HepG2 (cell line): ENCODE measurements around the gene TACO1. TPM values are rescaled to one million over a fixed set of nuclear protein-coding genes. Genes with fewer than 3 reads are reported as not detected.
A peak's percentile ranks its signal among the peaks of the same experiment; 100 is the strongest.

Experiments used
- IRF2 ChIP-seq: IDR thresholded peaks from 2 replicates; pipeline ENCODE4 v1.6.1; 2018; ENCODE audit warnings: missing genetic modification reagents, missing compliant biosample characterization
- KMT2B ChIP-seq: IDR thresholded peaks from 2 replicates; pipeline ENCODE4 v1.6.1; 2016; ENCODE audit warnings: missing genetic modification reagents, missing compliant biosample characterization
- MIER3 ChIP-seq: IDR thresholded peaks from 2 replicates; pipeline ENCODE4 v1.6.1; 2016; ENCODE audit warnings: missing compliant biosample characterization, borderline replicate concordance
- PHF8 ChIP-seq: sonication (generic); formaldehyde crosslinking; IDR thresholded peaks from 2 replicates; pipeline ENCODE4 v1.5.0; 2020; ENCODE audit warnings: missing genetic modification reagents
- RAD21 ChIP-seq: fragments of 450-650 bp; formaldehyde crosslinking; IDR thresholded peaks from 2 replicates; pipeline ENCODE4 v1.5.0; 2020; ENCODE audit warnings: mild to moderate bottlenecking
- RBAK ChIP-seq: sonication (generic); formaldehyde crosslinking; IDR thresholded peaks from 2 replicates; pipeline ENCODE4 v1.5.1; 2020; ENCODE audit warnings: mild to moderate bottlenecking, missing genetic modification reagents
- SIN3A ChIP-seq: IDR thresholded peaks from 2 replicates; pipeline ENCODE4 v1.6.1; 2011; ENCODE audit warnings: low read depth, mild to moderate bottlenecking, control low read depth, low read length, borderline replicate concordance
- WIZ ChIP-seq: sonication (generic); formaldehyde crosslinking; IDR thresholded peaks from 2 replicates; pipeline ENCODE4 v1.5.1; 2020; ENCODE audit warnings: mild to moderate bottlenecking, missing genetic modification reagents
- ZMYM3 ChIP-seq: sonication (generic); formaldehyde crosslinking; IDR thresholded peaks from 2 replicates; pipeline ENCODE4 v1.5.1; 2020; ENCODE audit warnings: mild to moderate bottlenecking, missing genetic modification reagents
- ZNF460 ChIP-seq: sonication (generic); formaldehyde crosslinking; IDR thresholded peaks from 2 replicates; pipeline ENCODE4 v1.5.1; 2020; ENCODE audit warnings: missing genetic modification reagents, mild to moderate bottlenecking, borderline replicate concordance
- polyA plus RNA-seq, 8 experiments: library from polyadenylated mRNA; depleted of rRNA in 3 of 8; stranded (reverse) in 7 of 8; unstranded in 1 of 8; fragments of >200 nt; fragmentation: Illumina TruSeq in 4 of 8; extraction: Trizol in 4 of 8; gene quantifications; 2 replicates each; pipeline versions ENCODE4 v1.2.1 to v1.2.3, GENCODE V29; 2011 to 2016; ENCODE audit warnings: low read depth in 4 of 8, missing spikeins in 1 of 8, mixed read lengths in 1 of 8; ENCODE audit not compliant: insufficient read depth in 1 of 8
- total RNA-seq, 5 experiments: library from RNA; depleted of rRNA; stranded (reverse); fragments of >200 nt; fragmentation: Illumina TruSeq; extraction: Trizol; gene quantifications; 2 replicates each; pipeline ENCODE4 v1.2.3, GENCODE V29; 2016; ENCODE audit warnings: low read depth in 1 of 5
- TF ChIP-seq, protein P1 (sequence below): sonication (generic); formaldehyde crosslinking; IDR thresholded peaks from 2 replicates; pipeline ENCODE4 v1.4.0; 2020; ENCODE audit warnings: mild to moderate bottlenecking, missing genetic modification reagents
- TF ChIP-seq, protein P2 (sequence below): sonication (generic); formaldehyde crosslinking; IDR thresholded peaks from 2 replicates; pipeline ENCODE4 v1.4.0; 2020; ENCODE audit warnings: missing genetic modification reagents
- TF ChIP-seq, protein P3 (sequence below): sonication (generic); formaldehyde crosslinking; IDR thresholded peaks from 2 replicates; pipeline ENCODE4 v1.4.0; 2020; ENCODE audit warnings: missing genetic modification reagents
- TF ChIP-seq, protein P4 (sequence below): sonication (generic); formaldehyde crosslinking; IDR thresholded peaks from 2 replicates; pipeline ENCODE4 v1.9.0; 2021; ENCODE audit warnings: missing genetic modification reagents, borderline replicate concordance
- TF ChIP-seq, protein P5 (sequence below): sonication (generic); formaldehyde crosslinking; IDR thresholded peaks from 2 replicates; pipeline ENCODE4 v1.4.0; 2020; ENCODE audit warnings: mild to moderate bottlenecking, missing genetic modification reagents

The TACO1 gene
- total and polyA plus RNA-seq, 2 of the 13 experiments (the other 11 are each of a cell fraction or from before 2014, with no cell fraction given), result 34.7 to 53.6 TPM

DNA sequence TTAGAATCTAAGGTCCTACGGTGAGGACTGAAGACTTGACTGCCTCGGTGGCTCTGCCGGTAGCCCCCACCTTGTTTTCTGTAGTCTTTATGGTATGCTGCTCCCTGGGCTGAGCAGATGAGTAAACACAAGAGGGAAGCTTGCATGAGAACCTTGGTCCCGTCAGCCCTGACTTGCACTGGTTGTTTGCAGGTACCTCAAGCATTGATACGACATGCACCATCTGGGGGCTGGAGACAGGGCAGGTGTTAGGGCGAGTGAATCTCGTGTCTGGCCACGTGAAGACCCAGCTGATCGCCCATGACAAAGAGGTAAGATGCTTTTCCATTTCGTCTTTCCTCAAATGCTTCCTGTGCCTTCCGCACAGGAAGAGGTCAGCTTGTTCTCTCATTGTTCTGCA, 21.1 kb upstream of the TACO1 start (continued):
- TF ChIP-seq ZNF460 (CRISPR knock-in tag) (no peak; the same call in 1 of the 2 replicates), RAD21 (CRISPR knock-in tag) (no peak), MIER3 (CRISPR knock-in tag) (no peak; the same call in 1 of the 2 replicates), WIZ (CRISPR knock-in tag) (no peak), KMT2B (CRISPR knock-in tag) (peak; percentile 32; the same call in 1 of the 2 replicates), IRF2 (peak; percentile 26; the same call in 1 of the 2 replicates), ZMYM3 (no peak), RBAK (CRISPR knock-in tag) (no peak), SIN3A (peak; percentile 30; the same call in 1 of the 2 replicates), PHF8 (peak; percentile 44; the same call in 1 of the 2 replicates)
- TF ChIP-seq, protein P1, sequence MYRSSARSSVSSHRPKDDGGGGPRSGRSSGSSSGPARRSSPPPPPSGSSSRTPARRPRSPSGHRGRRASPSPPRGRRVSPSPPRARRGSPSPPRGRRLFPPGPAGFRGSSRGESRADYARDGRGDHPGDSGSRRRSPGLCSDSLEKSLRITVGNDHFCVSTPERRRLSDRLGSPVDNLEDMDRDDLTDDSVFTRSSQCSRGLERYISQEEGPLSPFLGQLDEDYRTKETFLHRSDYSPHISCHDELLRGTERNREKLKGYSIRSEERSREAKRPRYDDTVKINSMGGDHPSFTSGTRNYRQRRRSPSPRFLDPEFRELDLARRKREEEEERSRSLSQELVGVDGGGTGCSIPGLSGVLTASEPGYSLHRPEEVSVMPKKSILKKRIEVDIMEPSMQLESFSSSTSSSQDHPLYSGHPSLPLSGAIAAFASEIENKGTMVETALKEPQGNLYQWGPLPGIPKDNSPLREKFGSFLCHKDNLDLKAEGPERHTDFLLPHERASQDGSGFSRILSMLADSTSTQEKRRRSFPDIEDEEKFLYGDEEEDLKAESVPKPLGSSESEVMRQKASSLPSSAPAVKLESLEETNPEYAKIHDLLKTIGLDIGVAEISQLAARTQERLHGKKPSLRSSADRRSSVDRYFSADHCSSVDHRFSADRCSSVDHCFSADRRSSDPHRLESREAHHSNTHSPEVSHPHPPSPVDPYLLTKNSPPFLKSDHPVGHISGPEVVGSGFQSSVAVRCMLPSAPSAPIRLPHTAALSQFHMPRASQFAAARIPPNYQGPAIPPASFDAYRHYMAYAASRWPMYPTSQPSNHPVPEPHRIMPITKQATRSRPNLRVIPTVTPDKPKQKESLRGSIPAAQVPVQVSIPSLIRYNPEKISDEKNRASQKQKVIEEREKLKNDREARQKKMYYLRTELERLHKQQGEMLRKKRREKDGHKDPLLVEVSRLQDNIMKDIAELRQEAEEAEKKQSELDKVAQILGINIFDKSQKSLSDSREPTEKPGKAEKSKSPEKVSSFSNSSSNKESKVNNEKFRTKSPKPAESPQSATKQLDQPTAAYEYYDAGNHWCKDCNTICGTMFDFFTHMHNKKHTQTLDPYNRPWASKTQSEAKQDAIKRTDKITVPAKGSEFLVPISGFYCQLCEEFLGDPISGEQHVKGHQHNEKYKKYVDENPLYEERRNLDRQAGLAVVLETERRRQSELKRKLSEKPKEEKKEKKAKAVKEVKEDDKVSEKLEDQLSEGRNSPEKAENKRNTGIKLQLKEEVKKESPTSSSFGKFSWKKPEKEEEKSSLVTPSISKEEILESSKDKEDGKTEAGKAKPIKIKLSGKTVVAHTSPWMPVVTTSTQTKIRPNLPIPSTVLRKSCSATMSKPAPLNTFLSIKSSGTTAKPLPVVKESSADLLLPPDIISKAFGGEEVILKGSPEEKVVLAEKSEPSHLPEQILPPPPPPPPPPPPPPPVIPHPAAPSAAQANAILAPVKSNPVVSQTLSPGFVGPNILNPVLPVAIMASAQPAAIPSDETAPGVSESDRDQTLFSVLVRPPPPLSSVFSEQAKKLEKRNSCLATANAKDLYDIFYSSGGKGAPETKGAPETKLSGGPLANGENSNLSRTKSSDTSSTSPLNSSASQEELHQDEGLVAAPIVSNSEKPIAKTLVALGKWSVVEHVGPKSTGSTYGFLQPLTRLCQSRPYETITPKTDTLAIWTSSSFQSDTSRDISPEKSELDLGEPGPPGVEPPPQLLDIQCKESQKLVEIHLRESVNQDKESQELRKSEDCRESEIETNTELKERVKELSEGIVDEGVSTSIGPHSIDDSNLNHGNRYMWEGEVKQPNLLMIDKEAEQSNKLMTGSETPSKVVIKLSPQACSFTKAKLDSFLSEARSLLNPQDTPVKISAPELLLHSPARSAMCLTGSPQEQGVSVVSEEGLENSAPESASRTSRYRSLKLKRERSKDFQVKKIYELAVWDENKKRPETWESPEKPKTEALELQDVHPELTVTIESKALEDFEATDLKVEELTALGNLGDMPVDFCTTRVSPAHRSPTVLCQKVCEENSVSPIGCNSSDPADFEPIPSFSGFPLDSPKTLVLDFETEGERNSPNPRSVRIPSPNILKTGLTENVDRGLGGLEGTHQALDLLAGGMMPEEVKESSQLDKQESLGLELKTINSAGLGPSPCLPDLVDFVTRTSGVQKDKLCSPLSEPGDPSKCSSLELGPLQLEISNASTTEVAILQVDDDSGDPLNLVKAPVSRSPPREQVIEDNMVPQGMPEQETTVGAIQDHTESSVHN (CRISPR knock-in tag), result no peak
- TF ChIP-seq, protein P2, sequence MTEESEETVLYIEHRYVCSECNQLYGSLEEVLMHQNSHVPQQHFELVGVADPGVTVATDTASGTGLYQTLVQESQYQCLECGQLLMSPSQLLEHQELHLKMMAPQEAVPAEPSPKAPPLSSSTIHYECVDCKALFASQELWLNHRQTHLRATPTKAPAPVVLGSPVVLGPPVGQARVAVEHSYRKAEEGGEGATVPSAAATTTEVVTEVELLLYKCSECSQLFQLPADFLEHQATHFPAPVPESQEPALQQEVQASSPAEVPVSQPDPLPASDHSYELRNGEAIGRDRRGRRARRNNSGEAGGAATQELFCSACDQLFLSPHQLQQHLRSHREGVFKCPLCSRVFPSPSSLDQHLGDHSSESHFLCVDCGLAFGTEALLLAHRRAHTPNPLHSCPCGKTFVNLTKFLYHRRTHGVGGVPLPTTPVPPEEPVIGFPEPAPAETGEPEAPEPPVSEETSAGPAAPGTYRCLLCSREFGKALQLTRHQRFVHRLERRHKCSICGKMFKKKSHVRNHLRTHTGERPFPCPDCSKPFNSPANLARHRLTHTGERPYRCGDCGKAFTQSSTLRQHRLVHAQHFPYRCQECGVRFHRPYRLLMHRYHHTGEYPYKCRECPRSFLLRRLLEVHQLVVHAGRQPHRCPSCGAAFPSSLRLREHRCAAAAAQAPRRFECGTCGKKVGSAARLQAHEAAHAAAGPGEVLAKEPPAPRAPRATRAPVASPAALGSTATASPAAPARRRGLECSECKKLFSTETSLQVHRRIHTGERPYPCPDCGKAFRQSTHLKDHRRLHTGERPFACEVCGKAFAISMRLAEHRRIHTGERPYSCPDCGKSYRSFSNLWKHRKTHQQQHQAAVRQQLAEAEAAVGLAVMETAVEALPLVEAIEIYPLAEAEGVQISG (CRISPR knock-in tag), result peak; percentile 78
- TF ChIP-seq, protein P3, sequence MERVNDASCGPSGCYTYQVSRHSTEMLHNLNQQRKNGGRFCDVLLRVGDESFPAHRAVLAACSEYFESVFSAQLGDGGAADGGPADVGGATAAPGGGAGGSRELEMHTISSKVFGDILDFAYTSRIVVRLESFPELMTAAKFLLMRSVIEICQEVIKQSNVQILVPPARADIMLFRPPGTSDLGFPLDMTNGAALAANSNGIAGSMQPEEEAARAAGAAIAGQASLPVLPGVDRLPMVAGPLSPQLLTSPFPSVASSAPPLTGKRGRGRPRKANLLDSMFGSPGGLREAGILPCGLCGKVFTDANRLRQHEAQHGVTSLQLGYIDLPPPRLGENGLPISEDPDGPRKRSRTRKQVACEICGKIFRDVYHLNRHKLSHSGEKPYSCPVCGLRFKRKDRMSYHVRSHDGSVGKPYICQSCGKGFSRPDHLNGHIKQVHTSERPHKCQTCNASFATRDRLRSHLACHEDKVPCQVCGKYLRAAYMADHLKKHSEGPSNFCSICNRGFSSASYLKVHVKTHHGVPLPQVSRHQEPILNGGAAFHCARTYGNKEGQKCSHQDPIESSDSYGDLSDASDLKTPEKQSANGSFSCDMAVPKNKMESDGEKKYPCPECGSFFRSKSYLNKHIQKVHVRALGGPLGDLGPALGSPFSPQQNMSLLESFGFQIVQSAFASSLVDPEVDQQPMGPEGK (CRISPR knock-in tag), result peak; percentile 87
- TF ChIP-seq, protein P4, sequence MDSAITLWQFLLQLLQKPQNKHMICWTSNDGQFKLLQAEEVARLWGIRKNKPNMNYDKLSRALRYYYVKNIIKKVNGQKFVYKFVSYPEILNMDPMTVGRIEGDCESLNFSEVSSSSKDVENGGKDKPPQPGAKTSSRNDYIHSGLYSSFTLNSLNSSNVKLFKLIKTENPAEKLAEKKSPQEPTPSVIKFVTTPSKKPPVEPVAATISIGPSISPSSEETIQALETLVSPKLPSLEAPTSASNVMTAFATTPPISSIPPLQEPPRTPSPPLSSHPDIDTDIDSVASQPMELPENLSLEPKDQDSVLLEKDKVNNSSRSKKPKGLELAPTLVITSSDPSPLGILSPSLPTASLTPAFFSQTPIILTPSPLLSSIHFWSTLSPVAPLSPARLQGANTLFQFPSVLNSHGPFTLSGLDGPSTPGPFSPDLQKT (CRISPR knock-in tag), result no peak
- TF ChIP-seq, protein P5, sequence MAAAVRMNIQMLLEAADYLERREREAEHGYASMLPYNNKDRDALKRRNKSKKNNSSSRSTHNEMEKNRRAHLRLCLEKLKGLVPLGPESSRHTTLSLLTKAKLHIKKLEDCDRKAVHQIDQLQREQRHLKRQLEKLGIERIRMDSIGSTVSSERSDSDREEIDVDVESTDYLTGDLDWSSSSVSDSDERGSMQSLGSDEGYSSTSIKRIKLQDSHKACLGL, result no peak
